Measurements from ENCODE around the gene GRIA4.
"Not testable (repeated sequence)": the region's sequence is repeated elsewhere in the genome, so short reads cannot be mapped to it uniquely, and the experiment has no call there.

GRIA4 gene

GRCh38 chr11:105769627-105770026 is 159.8 kb downstream of the GRIA4 start:
- Histone ChIP-seq H3K4me1 (ENCODE audit: control insufficient read depth, low read depth, low read length) (no peaks in the 10 kb centered on the region), H3K9me3 (ENCODE audit: control insufficient read depth, low read depth, low read length) (no peaks in the 10 kb centered on the region), H3K9ac (ENCODE audit: low read length) (no peak overlapping the region), H3K4me3 (ENCODE audit: low read length) (no peak overlapping the region), H3K27ac (ENCODE audit: low read length) (no peak overlapping the region), H3K27me3 (ENCODE audit: control insufficient read depth, insufficient read depth, low read length) (no peaks in the 10 kb centered on the region), H3K36me3 (ENCODE audit: control insufficient read depth, low read depth, low read length) (no peaks in the 10 kb centered on the region)

- H3K9ac ChIP-seq (ENCODE audit: low read length); H3K27me3 ChIP-seq (ENCODE audit: control insufficient read depth, insufficient read depth, low read length); H3K4me3 ChIP-seq (ENCODE audit: low read length); H3K36me3 ChIP-seq (ENCODE audit: control insufficient read depth, low read depth, low read length); H3K4me1 ChIP-seq (ENCODE audit: control insufficient read depth, low read depth, low read length); H3K9me3 ChIP-seq (ENCODE audit: control insufficient read depth, low read depth, low read length); H3K27ac ChIP-seq (ENCODE audit: low read length): not testable (repeated sequence)
These were observed 163.6 kb downstream of the GRIA4 start for GRCh38 chr11:105773452-105773851.

- Histone ChIP-seq H3K9ac (ENCODE audit: low read length) (no peak overlapping the region), H3K4me3 (ENCODE audit: low read length) (no peak overlapping the region), H3K27me3 (ENCODE audit: control insufficient read depth, insufficient read depth, low read length) (no peaks in the 10 kb centered on the region), H3K9me3 (ENCODE audit: control insufficient read depth, low read depth, low read length) (no peaks in the 10 kb centered on the region), H3K4me1 (ENCODE audit: control insufficient read depth, low read depth, low read length) (no peaks in the 10 kb centered on the region), H3K36me3 (ENCODE audit: control insufficient read depth, low read depth, low read length) (no peaks in the 10 kb centered on the region), H3K27ac (ENCODE audit: low read length) (no peak overlapping the region)
These were observed 165.0 kb downstream of the GRIA4 start for GRCh38 chr11:105774899-105775298.

GRCh38 chr11:105780781-105781525 is 171.1 kb downstream of the GRIA4 start:
- H3K4me3 ChIP-seq (ENCODE audit: low read length) = no peak overlapping the region
- H3K9ac ChIP-seq (ENCODE audit: low read length) = no peak overlapping the region
- no peaks in the 10 kb centered on the region for H3K9me3 ChIP-seq (ENCODE audit: control insufficient read depth, low read depth, low read length)
- H3K4me1 ChIP-seq (ENCODE audit: control insufficient read depth, low read depth, low read length) = no peaks in the 10 kb centered on the region
- H3K27me3 ChIP-seq (ENCODE audit: control insufficient read depth, insufficient read depth, low read length) = no peaks in the 10 kb centered on the region
- no peak overlapping the region for H3K27ac ChIP-seq (ENCODE audit: low read length)
- H3K36me3 ChIP-seq (ENCODE audit: control insufficient read depth, low read depth, low read length) = no peaks in the 10 kb centered on the region

- Histone ChIP-seq H3K9me3 (ENCODE audit: control insufficient read depth, low read depth, low read length) (no peaks in the 10 kb centered on the region), H3K27ac (ENCODE audit: low read length) (no peak overlapping the region), H3K4me1 (ENCODE audit: control insufficient read depth, low read depth, low read length) (peaks cover 5% of the 10 kb centered on the region), H3K4me3 (ENCODE audit: low read length) (no peak overlapping the region), H3K9ac (ENCODE audit: low read length) (no peak overlapping the region), H3K36me3 (ENCODE audit: control insufficient read depth, low read depth, low read length) (no peaks in the 10 kb centered on the region), H3K27me3 (ENCODE audit: control insufficient read depth, insufficient read depth, low read length) (no peaks in the 10 kb centered on the region)
These were observed 171.9 kb downstream of the GRIA4 start for GRCh38 chr11:105781807-105782206.

- Histone ChIP-seq H3K9ac (ENCODE audit: low read length) (no peak overlapping the region), H3K9me3 (ENCODE audit: control insufficient read depth, low read depth, low read length) (no peaks in the 10 kb centered on the region), H3K27me3 (ENCODE audit: control insufficient read depth, insufficient read depth, low read length) (no peaks in the 10 kb centered on the region), H3K4me1 (ENCODE audit: control insufficient read depth, low read depth, low read length) (peaks cover 9% of the 10 kb centered on the region), H3K27ac (ENCODE audit: low read length) (no peak overlapping the region), H3K4me3 (ENCODE audit: low read length) (no peak overlapping the region), H3K36me3 (ENCODE audit: control insufficient read depth, low read depth, low read length) (no peaks in the 10 kb centered on the region)
These were observed 173.3 kb downstream of the GRIA4 start for GRCh38 chr11:105783216-105783615.

- not testable (repeated sequence) for H3K9ac ChIP-seq (ENCODE audit: low read length); H3K27ac ChIP-seq (ENCODE audit: low read length); H3K9me3 ChIP-seq (ENCODE audit: control insufficient read depth, low read depth, low read length); H3K36me3 ChIP-seq (ENCODE audit: control insufficient read depth, low read depth, low read length); H3K27me3 ChIP-seq (ENCODE audit: control insufficient read depth, insufficient read depth, low read length); H3K4me3 ChIP-seq (ENCODE audit: low read length)
- H3K4me1 ChIP-seq (ENCODE audit: control insufficient read depth, low read depth, low read length) = peaks cover 11% of the 10 kb centered on the region
These were observed 176.0 kb downstream of the GRIA4 start for GRCh38 chr11:105785850-105786249.

GRCh38 chr11:105786741-105787140 is 176.9 kb downstream of the GRIA4 start:
- Histone ChIP-seq H3K36me3 (ENCODE audit: control insufficient read depth, low read depth, low read length) (no peaks in the 10 kb centered on the region), H3K27ac (ENCODE audit: low read length) (no peak overlapping the region), H3K27me3 (ENCODE audit: control insufficient read depth, insufficient read depth, low read length) (no peaks in the 10 kb centered on the region), H3K4me3 (ENCODE audit: low read length) (no peak overlapping the region), H3K4me1 (ENCODE audit: control insufficient read depth, low read depth, low read length) (peaks cover 13% of the 10 kb centered on the region), H3K9ac (ENCODE audit: low read length) (no peak overlapping the region), H3K9me3 (ENCODE audit: control insufficient read depth, low read depth, low read length) (no peaks in the 10 kb centered on the region)

- Histone ChIP-seq H3K36me3 (ENCODE audit: control insufficient read depth, low read depth, low read length) (no peaks in the 10 kb centered on the region), H3K27me3 (ENCODE audit: control insufficient read depth, insufficient read depth, low read length) (no peaks in the 10 kb centered on the region), H3K9me3 (ENCODE audit: control insufficient read depth, low read depth, low read length) (no peaks in the 10 kb centered on the region), H3K4me3 (ENCODE audit: low read length) (no peak overlapping the region), H3K27ac (ENCODE audit: low read length) (no peak overlapping the region), H3K4me1 (ENCODE audit: control insufficient read depth, low read depth, low read length) (peaks cover 13% of the 10 kb centered on the region), H3K9ac (ENCODE audit: low read length) (no peak overlapping the region)
These were observed 179.9 kb downstream of the GRIA4 start for GRCh38 chr11:105789579-105790420.

- Histone ChIP-seq H3K4me1 (ENCODE audit: control insufficient read depth, low read depth, low read length) (peaks cover 13% of the 10 kb centered on the region), H3K27me3 (ENCODE audit: control insufficient read depth, insufficient read depth, low read length) (no peaks in the 10 kb centered on the region), H3K9me3 (ENCODE audit: control insufficient read depth, low read depth, low read length) (no peaks in the 10 kb centered on the region), H3K4me3 (ENCODE audit: low read length) (no peak overlapping the region), H3K27ac (ENCODE audit: low read length) (no peak overlapping the region), H3K9ac (ENCODE audit: low read length) (no peak overlapping the region), H3K36me3 (ENCODE audit: control insufficient read depth, low read depth, low read length) (no peaks in the 10 kb centered on the region)
These were observed 181.0 kb downstream of the GRIA4 start for GRCh38 chr11:105790840-105791239.

GRCh38 chr11:105793092-105793491 is 183.2 kb downstream of the GRIA4 start:
- Histone ChIP-seq H3K4me1 (ENCODE audit: control insufficient read depth, low read depth, low read length) (peaks cover 5% of the 10 kb centered on the region), H3K27ac (ENCODE audit: low read length) (no peak overlapping the region), H3K4me3 (ENCODE audit: low read length) (no peak overlapping the region), H3K36me3 (ENCODE audit: control insufficient read depth, low read depth, low read length) (no peaks in the 10 kb centered on the region), H3K9me3 (ENCODE audit: control insufficient read depth, low read depth, low read length) (no peaks in the 10 kb centered on the region), H3K9ac (ENCODE audit: low read length) (no peak overlapping the region), H3K27me3 (ENCODE audit: control insufficient read depth, insufficient read depth, low read length) (no peaks in the 10 kb centered on the region)

- no peaks in the 10 kb centered on the region for H3K9me3 ChIP-seq (ENCODE audit: control insufficient read depth, low read depth, low read length)
- no peak overlapping the region for H3K27ac ChIP-seq (ENCODE audit: low read length)
- H3K36me3 ChIP-seq (ENCODE audit: control insufficient read depth, low read depth, low read length) = no peaks in the 10 kb centered on the region
- H3K4me3 ChIP-seq (ENCODE audit: low read length) = no peak overlapping the region
- no peaks in the 10 kb centered on the region for H3K27me3 ChIP-seq (ENCODE audit: control insufficient read depth, insufficient read depth, low read length)
- no peak overlapping the region for H3K9ac ChIP-seq (ENCODE audit: low read length)
- H3K4me1 ChIP-seq (ENCODE audit: control insufficient read depth, low read depth, low read length) = no peaks in the 10 kb centered on the region
These were observed 189.4 kb downstream of the GRIA4 start for GRCh38 chr11:105799263-105799662.
